HepG2 (cell line): ENCODE results near the gene DDC. TPM values are rescaled to one million over a fixed set of nuclear protein-coding genes. Genes with fewer than 3 reads are reported as not detected.

Experiments used
- ARID4A ChIP-seq: sonication (generic); formaldehyde crosslinking; IDR thresholded peaks from 2 replicates; pipeline ENCODE4 v1.5.0; 2020; ENCODE audit warnings: mild to moderate bottlenecking, missing genetic modification reagents, borderline replicate concordance
- CEBPB ChIP-seq: IDR thresholded peaks from 2 replicates; pipeline ENCODE4 v1.6.1; 2011; ENCODE audit warnings: low read depth, low read length, improper control_type of control experiment, borderline replicate concordance
- FOXM1 ChIP-seq: sonication (generic); formaldehyde crosslinking; IDR thresholded peaks from 2 replicates; pipeline ENCODE4 v1.5.0; 2020; ENCODE audit warnings: missing genetic modification reagents
- GATAD2A ChIP-seq: IDR thresholded peaks from 2 replicates; pipeline ENCODE4 v1.6.1; 2016
- JUND ChIP-seq: sonication (generic); formaldehyde crosslinking; IDR thresholded peaks from 2 replicates; pipeline ENCODE4 v1.8.0; 2022; ENCODE audit warnings: mild to moderate bottlenecking, missing genetic modification reagents
- NONO ChIP-seq, 2 experiments: fragments of 450-650 bp in 1 of 2; sonication (generic) in 1 of 2; formaldehyde crosslinking in 1 of 2; IDR thresholded peaks in 1 of 2; conservative IDR thresholded peaks in 1 of 2; 2 replicates each; pipeline versions ENCODE4 v1.6.1 to v1.8.0; 2017 to 2022; ENCODE audit warnings: mild to moderate bottlenecking in 1 of 2, missing genetic modification reagents in 1 of 2, moderate library complexity in 1 of 2
- NR2C2 ChIP-seq: sonication (generic); formaldehyde crosslinking; IDR thresholded peaks from 2 replicates; pipeline ENCODE4 v1.4.0; 2020; ENCODE audit warnings: missing genetic modification reagents, mild to moderate bottlenecking, moderate library complexity, borderline replicate concordance
- PCBP2 ChIP-seq: fragments of 200-400 bp; formaldehyde crosslinking; optimal IDR thresholded peaks from 2 replicates; pipeline ENCODE3; 2018; ENCODE audit warnings: low read length, low read depth; ENCODE audit not compliant: poor library complexity, severe bottlenecking
- PHF5A ChIP-seq: IDR thresholded peaks from one replicate; pipeline ENCODE4 v1.6.1; 2018; ENCODE audit warnings: low read depth, missing genetic modification reagents; ENCODE audit not compliant: unreplicated experiment
- RERE ChIP-seq: IDR thresholded peaks from 2 replicates; pipeline ENCODE4 v1.6.1; 2016; ENCODE audit warnings: low read depth, missing genetic modification reagents, missing compliant biosample characterization
- SRSF9 ChIP-seq: fragments of 200-400 bp; formaldehyde crosslinking; IDR thresholded peaks from 2 replicates; pipeline ENCODE4 v1.6.1; 2018; ENCODE audit warnings: borderline replicate concordance, mild to moderate bottlenecking, low read depth, low read length; ENCODE audit not compliant: insufficient read depth, poor library complexity, severe bottlenecking
- SUZ12 ChIP-seq: fragments of 150-350 bp; IDR thresholded peaks from 2 replicates; pipeline ENCODE4 v1.6.1; 2014; ENCODE audit warnings: low read depth, low read length
- TBP ChIP-seq: sonication (generic); formaldehyde crosslinking; IDR thresholded peaks from 2 replicates; pipeline ENCODE4 v1.5.0; 2020; ENCODE audit warnings: missing genetic modification reagents
- TEF ChIP-seq: sonication (generic); formaldehyde crosslinking; IDR thresholded peaks from 2 replicates; pipeline ENCODE4 v1.5.0; 2020; ENCODE audit warnings: missing genetic modification reagents
- THRA ChIP-seq: sonication (generic); formaldehyde crosslinking; IDR thresholded peaks from 2 replicates; pipeline ENCODE4 v1.4.0; 2020; ENCODE audit warnings: missing genetic modification reagents, borderline replicate concordance
- THYN1 ChIP-seq: sonication (generic); formaldehyde crosslinking; IDR thresholded peaks from 2 replicates; pipeline ENCODE4 v1.8.1; 2023; ENCODE audit warnings: low read depth, mild to moderate bottlenecking, moderate library complexity, missing genetic modification reagents, borderline replicate concordance
- ZNF160 ChIP-seq: sonication (generic); formaldehyde crosslinking; IDR thresholded peaks from 2 replicates; pipeline ENCODE4 v1.8.0; 2022; ENCODE audit warnings: mild to moderate bottlenecking, inconsistent platforms, missing genetic modification reagents
- ZNF30 ChIP-seq: sonication (generic); formaldehyde crosslinking; IDR thresholded peaks from 2 replicates; pipeline ENCODE4 v1.5.0; 2020; ENCODE audit warnings: mild to moderate bottlenecking, missing genetic modification reagents
- polyA plus RNA-seq, 8 experiments: library from polyadenylated mRNA; depleted of rRNA in 3 of 8; stranded (reverse) in 7 of 8; unstranded in 1 of 8; fragments of >200 nt; fragmentation: Illumina TruSeq in 4 of 8; extraction: Trizol in 4 of 8; gene quantifications; 2 replicates each; pipeline versions ENCODE4 v1.2.1 to v1.2.3, GENCODE V29; 2011 to 2016; ENCODE audit warnings: low read depth in 4 of 8, missing spikeins in 1 of 8, mixed read lengths in 1 of 8; ENCODE audit not compliant: insufficient read depth in 1 of 8
- total RNA-seq, 5 experiments: library from RNA; depleted of rRNA; stranded (reverse); fragments of >200 nt; fragmentation: Illumina TruSeq; extraction: Trizol; gene quantifications; 2 replicates each; pipeline ENCODE4 v1.2.3, GENCODE V29; 2016; ENCODE audit warnings: low read depth in 1 of 5

DDC gene
- total and polyA plus RNA-seq, 2 of the 13 experiments (the other 11 are each of a cell fraction or from before 2014, with no cell fraction given): 11.7 to 93.3 TPM

GRCh38 chr7:50565559-50565916 is 333 bp upstream of the DDC start (continued):
- TF ChIP-seq SRSF9 (no peak), TBP (CRISPR knock-in tag) (no peak), ZNF30 (CRISPR knock-in tag) (no peak), THRA (no peak), SUZ12 (no peak), THYN1 (no peak), FOXM1 (CRISPR knock-in tag) (no peak), RERE (CRISPR knock-in tag) (no peak), ZNF160 (no peak), NONO (IDR thresholded peaks at IDR 0.05) (no peak), NONO (CRISPR knock-in tag; conservative IDR thresholded peaks at IDR 0.05) (0 out of 2 replicates have a peak, but pooled peaks have one; percentile 3), CEBPB (no peak), ARID4A (peak; percentile 5; the same call in 1 of the 2 replicates), GATAD2A (no peak), JUND (CRISPR knock-in tag) (no peak), TEF (CRISPR knock-in tag) (no peak), NR2C2 (CRISPR knock-in tag) (peak; percentile 21; the same call in 1 of the 2 replicates), PHF5A (no peak), PCBP2 (no peak)
